ENCODE results near the gene COMP.

Gene COMP

GRCh38 chr19:18770663-18771327 is 20.3 kb downstream of the COMP start:
- DNase-seq (ENCODE audit: low read depth in 3 of 3): no peak

DNA sequence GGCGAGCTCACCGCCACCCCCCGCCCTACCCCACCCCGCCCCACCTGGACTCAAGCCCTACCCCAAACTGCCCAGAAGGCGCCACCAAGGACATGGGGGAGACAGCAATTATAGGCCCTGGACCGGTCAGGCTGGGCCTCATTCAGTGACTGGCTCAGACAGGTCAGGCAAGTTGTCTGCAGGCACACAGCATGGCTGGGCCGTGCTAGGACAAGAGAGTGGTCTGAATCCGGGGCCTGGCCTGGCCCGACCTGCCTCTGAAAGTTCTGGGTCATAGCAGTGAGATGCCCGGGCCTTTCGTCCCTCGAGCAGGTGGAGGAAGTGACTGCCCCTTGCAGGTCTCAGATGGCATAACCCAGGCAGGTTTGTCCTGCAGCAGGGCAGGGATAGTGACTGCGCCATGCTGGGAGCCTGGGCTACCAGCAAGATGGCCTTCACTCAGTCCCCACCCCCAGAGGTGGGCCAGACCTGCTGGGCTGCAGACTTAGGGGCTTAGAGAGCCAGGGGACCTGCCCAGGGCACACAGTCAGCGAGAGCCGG is 21.0 kb downstream of the COMP start:
- no peak for DNase-seq (ENCODE audit: low read depth in 3 of 3)

DNA sequence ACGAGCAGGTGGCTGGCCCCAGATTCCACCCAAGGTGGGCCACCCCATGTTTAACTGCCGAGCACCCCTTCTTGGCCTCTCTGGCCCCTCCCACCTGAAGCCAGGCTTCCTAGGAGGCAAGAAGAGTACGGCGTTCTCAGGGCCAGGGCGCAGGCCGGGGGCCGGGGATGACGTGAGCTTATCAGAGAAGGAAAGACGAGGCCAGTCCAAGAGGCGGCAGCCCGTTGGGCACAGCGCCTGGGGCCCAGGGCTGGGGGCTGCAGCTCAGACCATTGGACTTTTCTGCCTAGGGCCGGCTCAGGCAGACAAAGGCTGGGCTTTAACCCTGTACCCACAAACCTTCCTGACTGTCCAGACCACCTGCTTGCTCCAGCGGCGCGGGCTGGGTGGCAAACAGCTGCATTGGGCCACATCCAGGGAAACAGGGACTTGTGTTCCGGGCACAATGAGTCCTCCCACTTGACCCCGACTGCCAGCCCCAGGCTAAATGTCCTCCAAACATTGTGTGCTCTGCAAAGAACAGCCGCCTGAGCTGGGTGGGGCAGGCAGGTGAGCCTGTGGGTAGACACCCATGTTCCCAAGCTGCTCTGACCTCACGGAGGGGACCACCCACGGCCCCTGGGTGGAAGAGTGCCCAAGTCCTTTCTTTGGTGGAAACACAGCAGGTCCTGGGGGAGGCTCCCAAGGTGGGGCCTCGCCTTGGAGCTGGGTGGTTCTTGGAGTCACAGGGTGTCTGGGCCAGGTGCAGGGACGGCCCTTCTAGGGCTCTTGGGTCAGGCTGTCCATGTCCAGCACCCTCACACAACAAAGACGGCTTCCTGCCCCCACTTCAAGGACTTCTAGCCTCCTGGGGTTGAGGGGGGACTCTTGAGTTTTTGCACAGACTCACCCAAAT is 21.9 kb downstream of the COMP start:
- no peak for DNase-seq (ENCODE audit: low read depth in 3 of 3)

GRCh38 chr19:18768046-18768771 is 22.9 kb downstream of the COMP start:
- DNase-seq (ENCODE audit: low read depth in 3 of 3): no peak

- DNase-seq (ENCODE audit: low read depth in 3 of 3): no peak
Observed at GRCh38 chr19:18765224-18765623, 25.9 kb downstream of the COMP start.

DNA sequence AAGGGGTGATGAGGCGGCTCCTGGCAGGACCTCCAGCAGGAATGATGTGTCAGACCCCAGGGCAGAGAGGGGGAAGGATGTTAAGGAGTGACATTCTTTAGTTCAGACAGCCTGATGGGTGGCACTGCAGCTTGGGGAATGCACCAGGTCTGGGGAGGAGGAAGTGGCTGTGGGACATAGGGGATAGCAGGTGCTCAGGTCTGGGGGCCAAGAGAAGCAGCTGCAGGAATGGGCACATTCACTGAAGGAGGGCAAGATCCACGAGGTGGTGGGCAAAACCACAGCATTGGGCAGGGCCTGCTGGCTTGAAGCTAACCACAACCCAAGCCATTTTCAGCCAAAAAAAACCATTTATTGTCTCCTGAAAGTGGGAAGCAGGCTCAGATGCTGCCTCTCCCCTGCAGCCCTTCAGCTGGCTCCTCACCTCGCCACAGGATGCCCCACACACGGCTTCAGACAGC is 26.5 kb downstream of the COMP start:
- DNase-seq (ENCODE audit: low read depth in 3 of 3): no peak

- no peak for DNase-seq (ENCODE audit: low read depth in 3 of 3)
Observed at GRCh38 chr19:18763674-18764590, 27.2 kb downstream of the COMP start.

- no peak for DNase-seq (ENCODE audit: low read depth in 3 of 3)
Observed at GRCh38 chr19:18762125-18763023, 28.7 kb downstream of the COMP start.

DNA sequence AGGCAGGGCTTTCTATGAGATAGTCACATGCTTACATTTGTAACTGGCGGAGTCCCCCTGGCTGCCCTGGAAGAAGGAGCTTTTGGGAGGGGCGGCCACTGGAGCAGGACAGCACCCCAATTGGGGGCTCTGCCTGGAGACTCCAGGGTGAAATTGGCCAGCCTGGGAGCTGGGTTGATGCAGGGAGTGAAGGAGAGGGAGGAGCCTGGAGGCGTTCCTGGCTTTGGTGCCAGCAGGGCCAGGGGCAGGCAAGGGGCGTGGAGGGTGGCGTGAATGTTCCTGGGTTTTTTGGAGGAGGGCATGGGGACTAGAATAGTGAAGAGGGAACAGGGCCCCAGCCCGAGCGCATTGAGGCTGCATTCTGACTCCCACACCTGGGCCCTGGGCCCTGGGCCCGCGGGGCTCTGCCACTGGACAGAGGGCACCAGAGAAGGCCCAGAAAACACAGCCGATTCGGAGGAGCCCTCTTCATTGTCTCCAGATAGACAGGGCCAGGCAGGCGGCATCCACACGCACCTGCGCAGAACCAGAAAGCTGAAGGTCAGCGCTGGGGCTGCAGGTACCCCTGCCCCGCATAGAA is 29.5 kb downstream of the COMP start:
- DNase-seq (ENCODE audit: low read depth in 3 of 3): no peak

DNA sequence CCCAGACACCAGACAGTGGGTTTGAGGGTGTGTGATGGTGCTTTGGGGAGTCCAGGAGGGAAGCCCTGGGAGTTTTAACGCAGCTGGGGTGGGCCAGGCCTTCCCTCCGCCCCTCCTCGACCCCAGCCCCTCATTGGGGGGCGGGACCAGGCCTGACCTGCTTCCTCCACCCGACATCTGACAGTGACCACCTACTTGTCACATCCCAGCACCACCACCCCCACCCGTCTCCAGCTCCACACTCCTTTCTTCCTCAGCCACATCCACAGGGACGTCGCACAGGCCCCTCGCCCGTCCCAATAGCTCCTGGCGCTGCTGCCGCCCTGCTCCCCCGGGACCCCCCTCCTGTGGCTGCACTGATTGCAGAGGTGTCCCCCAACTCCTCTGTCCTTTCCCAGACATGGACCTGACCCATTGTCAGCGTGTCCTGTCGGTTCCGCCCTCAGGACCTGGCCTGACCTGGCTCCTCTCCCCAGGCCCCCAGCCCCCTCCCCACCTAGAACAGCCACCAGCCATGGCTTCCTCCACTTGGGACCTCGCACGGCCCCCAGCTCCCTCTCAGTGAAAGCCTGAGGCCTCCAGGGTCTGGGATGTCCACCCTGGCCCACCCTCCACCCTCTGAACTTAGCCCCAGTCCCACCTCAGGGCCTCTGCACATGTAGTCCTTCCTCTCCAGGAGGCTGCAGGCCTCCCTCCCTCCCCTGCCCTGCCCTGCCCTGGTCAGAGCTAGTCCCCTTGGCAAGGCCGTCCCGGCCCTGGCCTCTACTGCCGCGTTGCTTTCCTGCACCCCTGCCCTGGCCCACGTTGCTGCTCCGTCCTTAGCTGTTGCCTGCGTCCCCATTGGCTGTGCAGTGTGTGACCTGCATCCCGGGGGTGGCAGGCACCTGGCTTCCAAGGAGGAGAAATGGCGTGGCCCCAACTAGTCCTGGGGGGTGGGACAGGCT is 30.4 kb downstream of the COMP start:
- DNase-seq (ENCODE audit: low read depth in 3 of 3): no peak

GRCh38 chr19:18759995-18760426 is 31.1 kb downstream of the COMP start:
- no peak for DNase-seq (ENCODE audit: low read depth in 3 of 3)

GRCh38 chr19:18759304-18759994 is 31.7 kb downstream of the COMP start:
- DNase-seq (ENCODE audit: low read depth in 3 of 3): no peak

- no peak for DNase-seq (ENCODE audit: low read depth in 3 of 3)
Observed at GRCh38 chr19:18756896-18757295, 34.2 kb downstream of the COMP start.

GRCh38 chr19:18754501-18754900 is 36.6 kb downstream of the COMP start:
- DNase-seq (ENCODE audit: low read depth in 3 of 3): no peak

DNA sequence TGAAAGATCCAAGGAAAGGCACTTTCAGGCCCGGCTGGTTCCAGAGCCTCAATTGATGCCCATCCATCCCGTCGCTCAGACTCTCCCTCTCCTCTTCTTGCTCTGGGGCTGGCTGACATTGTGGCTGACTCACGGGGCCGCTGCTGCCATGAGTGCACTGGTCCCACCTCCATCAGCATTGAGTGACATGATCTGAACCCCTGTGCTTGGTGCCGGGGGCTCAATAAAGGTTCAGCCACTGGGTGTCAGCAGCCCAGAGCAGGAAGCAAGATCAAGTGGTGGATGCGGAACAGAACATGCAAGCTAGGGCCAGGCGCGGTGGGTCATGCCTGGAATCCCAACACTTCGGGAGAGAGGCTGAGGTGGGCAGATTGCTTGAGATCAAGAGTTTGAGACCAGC is 39.5 kb downstream of the COMP start:
- no peak for DNase-seq (ENCODE audit: low read depth in 3 of 3)

GRCh38 chr19:18750295-18750970 is 40.7 kb downstream of the COMP start:
- no peak for DNase-seq (ENCODE audit: low read depth in 3 of 3)
